ENCODE results near the gene ZNF592. TPM values are rescaled to one million over a fixed set of nuclear protein-coding genes. Genes with fewer than 3 reads are reported as not detected.

ZNF592 gene
- total and polyA plus RNA-seq, 2 donors (not counting 3 experiments of a cell fraction or from before 2014, with no cell fraction given): 12.3 to 21.1 TPM

DNA sequence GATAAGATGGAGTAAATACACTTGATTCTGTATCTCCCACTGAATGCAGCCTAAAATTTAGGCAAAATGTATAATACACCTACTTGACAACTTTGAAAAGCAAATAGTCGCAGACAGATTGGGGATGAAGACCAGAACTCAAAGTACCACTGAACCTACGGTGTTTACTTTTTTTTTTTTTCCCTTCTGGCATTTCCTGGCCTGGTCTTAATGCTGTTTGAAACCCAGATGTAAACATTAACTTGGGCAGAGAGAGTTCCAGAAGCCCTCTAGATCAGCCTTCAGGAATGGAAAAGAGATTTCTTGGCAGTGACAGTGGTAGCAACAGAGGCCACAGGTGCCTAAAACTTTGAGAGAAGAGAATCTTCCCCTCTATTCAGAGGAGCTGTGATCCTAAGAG, 96.6 kb downstream of the ZNF592 start:
- dilution Hi-C loops (cut with MboI; ENCODE audit: extremely low pct_ligation_motif_present, low sequenced_read_pairs) (loop anchor here (25.0 kb wide), 1 partner anchor 117 kb away; no protein-coding TSS in a partner anchor), intact Hi-C loops (cut with micrococcal nuclease) (loop anchor here (1.0 to 2.0 kb wide), 4 partner anchors 67 to 257 kb away; no protein-coding TSS in a partner anchor)
- Histone ChIP-seq H3K4me1 (ENCODE audit: control insufficient read depth, extremely low read depth, insufficient read depth, low read length) (no peaks in the 10 kb centered on the region), H3K4me3 (replicated peaks in 1 of 3; ENCODE audit: insufficient read depth in 1 of 3, low read depth in 1 of 3, low read length in 3 of 3) (no peak overlapping the region), H3K9me3 (replicated peaks; ENCODE audit: control insufficient read depth, insufficient read depth, low read length) (peaks cover 2% of the 10 kb centered on the region), H3K79me2 (ENCODE audit: control insufficient read depth, insufficient read depth, low read length) (no peaks in the 10 kb centered on the region), H2AFZ (ENCODE audit: low read depth, low read length) (no peak overlapping the region), H3K36me3 (ENCODE audit: control insufficient read depth in 2 of 2, extremely low read depth in 1 of 2, insufficient read depth in 2 of 2, low read length in 2 of 2) (peaks cover 0 to 5% of the 10 kb centered on the region in 2 experiments), H4K20me1 (replicated peaks; ENCODE audit: control insufficient read depth, extremely low read depth, insufficient read depth, low read length) (no peaks in the 10 kb centered on the region), H3K27ac (ENCODE audit: insufficient read depth, low read depth, low read length) (no peak overlapping the region), H3K9me1 (replicated peaks; ENCODE audit: control insufficient read depth, extremely low read depth, insufficient read depth, low read length) (no peaks in the 10 kb centered on the region), H3K9ac (replicated peaks; ENCODE audit: extremely low read depth, insufficient read depth, low read length) (no peak overlapping the region), H3K27me3 (ENCODE audit: control insufficient read depth in 2 of 2, insufficient read depth in 2 of 2, low read length in 2 of 2) (no peaks in the 10 kb centered on the region), H3K4me2 (ENCODE audit: insufficient read depth, low read length) (no peak overlapping the region)
- BruUV-seq (replicated peaks): no TSS peak
- TF ChIP-seq POLR2AphosphoS5 (IDR thresholded peaks at IDR 0.05; ENCODE audit: insufficient read depth, low read depth, low read length) (no peak), POLR2A (IDR thresholded peaks at IDR 0.05; ENCODE audit: low read depth, low read length) (no peak), EZH2 (IDR thresholded peaks at IDR 0.05; ENCODE audit: borderline replicate concordance, low read depth, low read length, severe bottlenecking) (no peak), FOS (IDR thresholded peaks at IDR 0.05; ENCODE audit: borderline replicate concordance, insufficient read depth, low read length) (no peak), JUN (IDR thresholded peaks at IDR 0.05; ENCODE audit: borderline replicate concordance, insufficient read depth, insufficient read length, low read depth) (no peak), GATA2 (IDR thresholded peaks at IDR 0.05; ENCODE audit: insufficient read depth, insufficient read length, low read depth, low read length) (no peak)
- TF ChIP-seq, protein P1, sequence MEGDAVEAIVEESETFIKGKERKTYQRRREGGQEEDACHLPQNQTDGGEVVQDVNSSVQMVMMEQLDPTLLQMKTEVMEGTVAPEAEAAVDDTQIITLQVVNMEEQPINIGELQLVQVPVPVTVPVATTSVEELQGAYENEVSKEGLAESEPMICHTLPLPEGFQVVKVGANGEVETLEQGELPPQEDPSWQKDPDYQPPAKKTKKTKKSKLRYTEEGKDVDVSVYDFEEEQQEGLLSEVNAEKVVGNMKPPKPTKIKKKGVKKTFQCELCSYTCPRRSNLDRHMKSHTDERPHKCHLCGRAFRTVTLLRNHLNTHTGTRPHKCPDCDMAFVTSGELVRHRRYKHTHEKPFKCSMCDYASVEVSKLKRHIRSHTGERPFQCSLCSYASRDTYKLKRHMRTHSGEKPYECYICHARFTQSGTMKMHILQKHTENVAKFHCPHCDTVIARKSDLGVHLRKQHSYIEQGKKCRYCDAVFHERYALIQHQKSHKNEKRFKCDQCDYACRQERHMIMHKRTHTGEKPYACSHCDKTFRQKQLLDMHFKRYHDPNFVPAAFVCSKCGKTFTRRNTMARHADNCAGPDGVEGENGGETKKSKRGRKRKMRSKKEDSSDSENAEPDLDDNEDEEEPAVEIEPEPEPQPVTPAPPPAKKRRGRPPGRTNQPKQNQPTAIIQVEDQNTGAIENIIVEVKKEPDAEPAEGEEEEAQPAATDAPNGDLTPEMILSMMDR (IDR thresholded peaks at IDR 0.05; ENCODE audit: extremely low read depth in 1 of 2, insufficient read depth in 1 of 2, low read depth in 1 of 2, low read length in 2 of 2): no peak
- FAIRE-seq (no peak), DNase-seq (ENCODE audit: low read depth, low spot score) (no peak)
- ChIA-PET POLR2A (interaction anchor here (0.7 kb wide), 1 partner anchor 276 kb away, joined by 5 read pairs; no protein-coding TSS in a partner anchor), CTCF (interaction anchor here (0.8 to 4.3 kb wide), 15 partner anchors 10 to 324 kb away, joined by 3 to 44 read pairs (median 4); no protein-coding TSS in a partner anchor)
